OCI-LY7 (cell line): Measurements from ENCODE around the gene ING4. TPM values are rescaled to one million over a fixed set of nuclear protein-coding genes. Genes with fewer than 3 reads are reported as not detected.

ENCODE experiments used
- BruUV-seq: library from RNA; stranded (reverse); fragments of 400-500 nt; replicated peaks from 2 replicates; lab custom pipeline; 2021; lab: Mats Ljungman, UMichigan
- CTCF ChIA-PET: fragments of 300-600 bp; sonication (Branson Sonifier 250); formaldehyde crosslinking; loops from one replicate; lab custom pipeline; 2022; ENCODE audit warnings: antibody characterized with exemption; ENCODE audit not compliant: unreplicated experiment; lab: Charles Lee
- POLR2A ChIA-PET: fragments of 300-600 bp; sonication (Branson Sonifier 250); formaldehyde crosslinking; loops from one replicate; lab custom pipeline; 2022; ENCODE audit warnings: antibody characterized with exemption; lab: Charles Lee
- DNase-seq: peaks from one replicate; pipeline ENCODE4 v3.0.0-alpha.2; 2015; ENCODE audit warnings: low spot score
- H2AFZ ChIP-seq: fragments of 200-600 bp; sonication (generic), shearing (Covaris generic); 2 replicates; pipeline ENCODE4 v1.6.1; 2014; ENCODE audit warnings: mild to moderate bottlenecking, antibody characterized with exemption, low read length, moderate library complexity
- H3K27ac ChIP-seq: fragments of 200-600 bp; sonication (generic); 2 replicates; pipeline ENCODE4 v1.5.1; 2014; ENCODE audit warnings: mixed run types, low read depth, mild to moderate bottlenecking, moderate library complexity, low read length, inconsistent platforms; ENCODE audit not compliant: poor library complexity, severe bottlenecking
- H3K36me3 ChIP-seq: fragments of 200-600 bp; sonication (generic); 2 replicates; pipeline ENCODE4 v1.6.1; 2014; ENCODE audit warnings: mild to moderate bottlenecking, antibody characterized with exemption, low read length, moderate library complexity, mixed read lengths; ENCODE audit not compliant: insufficient read depth
- H3K4me1 ChIP-seq: fragments of 200-600 bp; sonication (generic); 2 replicates; pipeline ENCODE4 v1.5.1; 2014; ENCODE audit warnings: mild to moderate bottlenecking, low read length; ENCODE audit not compliant: insufficient read depth, poor library complexity, severe bottlenecking
- H3K4me2 ChIP-seq: fragments of 200-600 bp; sonication (generic); 2 replicates; pipeline ENCODE4 v1.6.1; 2014; ENCODE audit warnings: mild to moderate bottlenecking, low read length
- H3K4me3 ChIP-seq: fragments of 200-600 bp; sonication (generic); 2 replicates; pipeline ENCODE4 v1.5.1; 2014; ENCODE audit warnings: mild to moderate bottlenecking, low read depth, low read length; ENCODE audit not compliant: poor library complexity, severe bottlenecking
- H3K79me2 ChIP-seq: fragments of 200-600 bp; sonication (generic); 2 replicates; pipeline ENCODE4 v1.6.1; 2016; ENCODE audit warnings: low read depth, mild to moderate bottlenecking, low read length, moderate library complexity, mixed read lengths; ENCODE audit not compliant: insufficient read depth
- H3K9me2 ChIP-seq: fragments of 200-600 bp; sonication (generic); 2 replicates; pipeline ENCODE4 v1.6.1; 2016; ENCODE audit warnings: mild to moderate bottlenecking, low read length, mixed read lengths; ENCODE audit not compliant: insufficient read depth
- H3K9me3 ChIP-seq: fragments of 200-600 bp; sonication (generic); 2 replicates; pipeline ENCODE4 v1.6.1; 2014; ENCODE audit warnings: mild to moderate bottlenecking, mixed run types, low read length, mixed read lengths
- H4K20me1 ChIP-seq: fragments of 200-600 bp; sonication (generic); 2 replicates; pipeline ENCODE4 v1.6.1; 2014; ENCODE audit warnings: mild to moderate bottlenecking, antibody characterized with exemption, low read length, moderate library complexity, mixed read lengths; ENCODE audit not compliant: insufficient read depth
- EZH2phosphoT487 ChIP-seq: fragments of 200-600 bp; sonication (generic); IDR thresholded peaks from 2 replicates; pipeline ENCODE4 v1.6.1; 2018; ENCODE audit warnings: low read depth, borderline replicate concordance, mild to moderate bottlenecking, mixed run types, antibody characterized with exemption, low read length, moderate library complexity, mixed read lengths
- intact Hi-C: fragments of 100-400 bp; cut with micrococcal nuclease; formaldehyde crosslinking; loops from one replicate; pipeline ENCODE4 v1.10.0; 2022; ENCODE audit not compliant: unreplicated experiment
- total RNA-seq, 2 experiments: library from RNA; depleted of rRNA in 1 of 2; stranded (reverse); fragments of >200 nt in 1 of 2; shearing (Covaris generic) in 1 of 2; gene quantifications; 2 replicates each; pipeline ENCODE4 v1.2.3, GENCODE V29; 2014 to 2022
- TF ChIP-seq, protein P1 (sequence below): fragments of 200-600 bp; sonication (generic); conservative IDR thresholded peaks from 2 replicates; pipeline ENCODE4 v1.5.1; 2014; ENCODE audit warnings: mild to moderate bottlenecking, antibody characterized with exemption, low read length, moderate library complexity, mixed read lengths

Gene ING4
- total RNA-seq, 2 experiments from 2014 or later, result 27.1 to 30.8 TPM

GRCh38 chr12:6703631-6704030, 40.7 kb upstream of the ING4 start:
- ChIA-PET CTCF (no interaction called here), POLR2A (interaction anchor here (1.4 kb wide), 1 partner anchor 23 kb away, joined by 4 read pairs; no protein-coding TSS in a partner anchor)
- no peaks in the 10 kb centered on the region for H3K9me3 ChIP-seq
- peak overlapping the region; percentile 44; the same call in 1 of the 2 replicates for H3K4me2 ChIP-seq
- peaks cover 16% of the 10 kb centered on the region; the same call in 1 of the 2 replicates for H3K79me2 ChIP-seq
- intact Hi-C loops, result no loop called here
- no peaks in the 10 kb centered on the region for H4K20me1 ChIP-seq
- no peaks in the 10 kb centered on the region for H3K9me2 ChIP-seq
- H2AFZ ChIP-seq, result 0 out of 2 replicates have a peak overlapping the region, but pooled peaks have one; percentile 18
- H3K4me3 ChIP-seq, result no peak overlapping the region
- H3K27ac ChIP-seq, result no peak overlapping the region
- BruUV-seq, result no TSS peak
- DNase-seq, result peak; percentile 50
- H3K4me1 ChIP-seq, result peaks cover 29% of the 10 kb centered on the region
- TF ChIP-seq EZH2phosphoT487, result no peak
- TF ChIP-seq, protein P1, sequence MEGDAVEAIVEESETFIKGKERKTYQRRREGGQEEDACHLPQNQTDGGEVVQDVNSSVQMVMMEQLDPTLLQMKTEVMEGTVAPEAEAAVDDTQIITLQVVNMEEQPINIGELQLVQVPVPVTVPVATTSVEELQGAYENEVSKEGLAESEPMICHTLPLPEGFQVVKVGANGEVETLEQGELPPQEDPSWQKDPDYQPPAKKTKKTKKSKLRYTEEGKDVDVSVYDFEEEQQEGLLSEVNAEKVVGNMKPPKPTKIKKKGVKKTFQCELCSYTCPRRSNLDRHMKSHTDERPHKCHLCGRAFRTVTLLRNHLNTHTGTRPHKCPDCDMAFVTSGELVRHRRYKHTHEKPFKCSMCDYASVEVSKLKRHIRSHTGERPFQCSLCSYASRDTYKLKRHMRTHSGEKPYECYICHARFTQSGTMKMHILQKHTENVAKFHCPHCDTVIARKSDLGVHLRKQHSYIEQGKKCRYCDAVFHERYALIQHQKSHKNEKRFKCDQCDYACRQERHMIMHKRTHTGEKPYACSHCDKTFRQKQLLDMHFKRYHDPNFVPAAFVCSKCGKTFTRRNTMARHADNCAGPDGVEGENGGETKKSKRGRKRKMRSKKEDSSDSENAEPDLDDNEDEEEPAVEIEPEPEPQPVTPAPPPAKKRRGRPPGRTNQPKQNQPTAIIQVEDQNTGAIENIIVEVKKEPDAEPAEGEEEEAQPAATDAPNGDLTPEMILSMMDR, result peak; percentile 31; the same call in 1 of the 2 replicates
- no peaks in the 10 kb centered on the region for H3K36me3 ChIP-seq

- Histone ChIP-seq H4K20me1 (no peaks in the 10 kb centered on the region), H3K36me3 (no peaks in the 10 kb centered on the region), H3K4me1 (peaks cover 51% of the 10 kb centered on the region), H3K79me2 (peaks cover 16% of the 10 kb centered on the region; the same call in 1 of the 2 replicates), H2AFZ (peak overlapping the region; percentile 60; the same call in 1 of the 2 replicates), H3K9me3 (no peaks in the 10 kb centered on the region), H3K4me3 (peak overlapping the region; percentile 69), H3K9me2 (no peaks in the 10 kb centered on the region), H3K4me2 (peak overlapping the region; percentile 93), H3K27ac (peak overlapping the region; percentile 96)
- intact Hi-C loops, result no loop called here
- ChIA-PET POLR2A (no interaction called here), CTCF (interaction anchor here (0.6 kb wide), 1 partner anchor 54 kb away, joined by 3 read pairs; the partner anchor contains the start of gene ACRBP)
- DNase-seq, result no peak
- TF ChIP-seq EZH2phosphoT487, result no peak
- TF ChIP-seq, protein P1, result no peak
- BruUV-seq, result no TSS peak
Observed at GRCh38 chr12:6701078-6701768, 38.3 kb upstream of the ING4 start.
